Rectal smooth muscle tissue (tissue), 1 donor: ENCODE data around the gene HABP2.

ENCODE experiments used
- H3K27ac ChIP-seq: one replicate; pipeline ENCODE4 v1.7.0; 2013; ENCODE audit warnings: low read depth, low read length, inconsistent platforms
- H3K27me3 ChIP-seq: one replicate; pipeline ENCODE4 v1.7.0; 2013; ENCODE audit warnings: low read length; ENCODE audit not compliant: control insufficient read depth, insufficient read depth
- H3K36me3 ChIP-seq: one replicate; pipeline ENCODE4 v1.7.0; 2013; ENCODE audit warnings: low read length; ENCODE audit not compliant: control insufficient read depth, insufficient read depth
- H3K4me1 ChIP-seq: one replicate; pipeline ENCODE4 v1.7.0; 2013; ENCODE audit warnings: low read length; ENCODE audit not compliant: control insufficient read depth, insufficient read depth
- H3K4me3 ChIP-seq: one replicate; pipeline ENCODE4 v1.7.0; 2013; ENCODE audit warnings: low read length
- H3K9ac ChIP-seq: one replicate; pipeline ENCODE4 v1.7.0; 2013; ENCODE audit warnings: low read length

Gene HABP2

DNA sequence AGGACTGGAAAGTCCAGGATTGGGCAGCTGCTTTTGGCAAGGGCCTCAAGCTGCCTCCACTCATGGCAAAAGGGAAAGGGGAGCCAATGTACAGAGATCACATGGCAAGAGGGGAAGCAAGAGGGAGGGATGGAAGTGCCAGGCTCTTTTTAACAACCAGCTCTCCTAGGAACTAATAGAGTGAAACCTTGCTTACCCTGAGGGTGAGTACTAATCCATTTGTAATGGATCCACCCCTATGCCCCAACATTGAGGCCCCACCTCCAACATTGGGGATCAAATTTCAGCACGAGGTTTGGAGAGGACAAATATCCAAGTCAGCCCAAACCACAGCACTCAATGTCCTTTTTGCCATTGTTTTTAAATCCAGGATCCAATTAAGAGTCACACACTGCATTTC lies 12.5 kb downstream of the HABP2 start:
- Histone ChIP-seq H3K4me1 (no peaks in the 10 kb centered on the region), H3K27me3 (no peaks in the 10 kb centered on the region), H3K4me3 (no peak overlapping the region), H3K9ac (no peak overlapping the region), H3K36me3 (no peaks in the 10 kb centered on the region), H3K27ac (no peak overlapping the region)

GRCh38 chr10:113566888-113567287 lies 14.0 kb downstream of the HABP2 start:
- Histone ChIP-seq H3K27ac (no peak overlapping the region), H3K4me3 (no peak overlapping the region), H3K36me3 (no peaks in the 10 kb centered on the region), H3K27me3 (no peaks in the 10 kb centered on the region), H3K4me1 (no peaks in the 10 kb centered on the region), H3K9ac (no peak overlapping the region)

- Histone ChIP-seq H3K27ac (no peak overlapping the region), H3K27me3 (no peaks in the 10 kb centered on the region), H3K36me3 (no peaks in the 10 kb centered on the region), H3K9ac (no peak overlapping the region), H3K4me3 (no peak overlapping the region), H3K4me1 (no peaks in the 10 kb centered on the region)
These were observed 16.7 kb downstream of the HABP2 start for GRCh38 chr10:113569576-113569975.

- H3K4me1 ChIP-seq: no peaks in the 10 kb centered on the region
- H3K36me3 ChIP-seq: no peaks in the 10 kb centered on the region
- no peak overlapping the region for H3K9ac ChIP-seq
- no peak overlapping the region for H3K4me3 ChIP-seq
- no peaks in the 10 kb centered on the region for H3K27me3 ChIP-seq
- H3K27ac ChIP-seq: no peak overlapping the region
These were observed 19.9 kb downstream of the HABP2 start for GRCh38 chr10:113572520-113573290.

DNA sequence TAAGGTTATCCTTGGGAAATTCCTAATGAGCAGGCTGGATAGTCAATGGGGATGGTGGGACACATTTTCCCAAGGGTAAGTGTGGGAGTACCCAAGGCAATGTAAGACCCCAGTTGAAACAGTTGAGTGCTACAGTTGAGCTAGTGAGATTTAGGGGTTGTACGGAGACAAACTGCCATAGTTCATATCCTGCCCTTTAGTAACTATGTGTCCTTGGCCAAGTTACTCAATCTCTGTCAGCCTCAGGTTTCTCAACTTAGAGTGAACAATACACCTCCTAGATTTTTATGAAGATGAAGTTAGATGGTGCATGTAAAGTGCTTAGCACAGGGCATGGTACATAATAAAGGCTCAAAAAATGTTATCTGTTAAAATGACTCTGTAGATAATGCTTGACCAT lies 20.5 kb downstream of the HABP2 start:
- Histone ChIP-seq H3K9ac (no peak overlapping the region), H3K27ac (no peak overlapping the region), H3K36me3 (no peaks in the 10 kb centered on the region)

DNA sequence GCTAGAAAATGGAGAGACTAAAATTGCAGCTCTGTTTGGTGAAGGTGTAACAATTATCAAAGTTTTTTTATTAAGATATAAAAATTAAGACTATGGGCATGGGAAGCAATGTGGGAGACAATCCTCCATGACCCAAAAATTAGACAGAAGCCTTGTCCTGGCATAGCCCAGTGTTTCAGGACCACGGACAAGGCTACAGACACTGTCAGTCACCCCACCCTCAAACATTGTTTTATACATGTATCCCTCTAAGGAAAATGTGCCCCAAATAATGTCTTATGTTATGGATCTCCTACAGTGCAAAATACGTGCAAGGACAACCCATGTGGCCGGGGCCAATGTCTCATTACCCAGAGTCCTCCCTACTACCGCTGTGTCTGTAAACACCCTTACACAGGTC lies 24.0 kb downstream of the HABP2 start:
- Histone ChIP-seq H3K4me1 (no peaks in the 10 kb centered on the region), H3K36me3 (no peaks in the 10 kb centered on the region)

More for the DNA sequence above, 20.5 kb downstream of the HABP2 start:
- H3K4me1 ChIP-seq: no peaks in the 10 kb centered on the region
- no peaks in the 10 kb centered on the region for H3K27me3 ChIP-seq
- H3K4me3 ChIP-seq: no peak overlapping the region

DNA sequence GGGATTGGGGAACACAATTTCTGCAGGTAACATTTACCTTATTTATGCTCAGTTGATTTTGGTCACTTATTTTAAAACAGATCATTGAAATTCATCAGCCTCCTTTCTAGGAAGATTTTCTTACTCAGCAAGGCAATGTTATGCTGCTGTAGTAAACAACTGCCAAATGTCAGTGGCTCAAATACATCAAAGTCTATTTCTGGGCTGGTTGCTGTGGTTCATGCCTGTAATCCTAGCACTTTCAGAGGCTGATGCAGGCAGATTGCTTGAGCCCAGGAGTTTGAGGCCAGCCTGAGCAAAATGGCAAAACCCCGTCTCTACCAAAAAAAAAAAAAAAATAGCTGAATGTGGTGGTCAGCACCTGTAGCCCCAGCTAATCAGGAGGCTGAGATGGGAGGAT lies 25.9 kb downstream of the HABP2 start:
- no peaks in the 10 kb centered on the region for H3K36me3 ChIP-seq
- H3K9ac ChIP-seq: no peak overlapping the region
- no peaks in the 10 kb centered on the region for H3K4me1 ChIP-seq
- no peak overlapping the region for H3K4me3 ChIP-seq
- H3K27ac ChIP-seq: no peak overlapping the region
- no peaks in the 10 kb centered on the region for H3K27me3 ChIP-seq

More for the DNA sequence above, 24.0 kb downstream of the HABP2 start:
- Histone ChIP-seq H3K9ac (no peak overlapping the region), H3K27ac (no peak overlapping the region), H3K4me3 (no peak overlapping the region), H3K27me3 (no peaks in the 10 kb centered on the region)

GRCh38 chr10:113581092-113581491 lies 28.2 kb downstream of the HABP2 start:
- no peaks in the 10 kb centered on the region for H3K4me1 ChIP-seq
- no peaks in the 10 kb centered on the region for H3K27me3 ChIP-seq
- no peak overlapping the region for H3K4me3 ChIP-seq
- no peaks in the 10 kb centered on the region for H3K36me3 ChIP-seq
- no peak overlapping the region for H3K9ac ChIP-seq
- H3K27ac ChIP-seq: no peak overlapping the region

GRCh38 chr10:113583571-113583970 lies 30.7 kb downstream of the HABP2 start:
- Histone ChIP-seq H3K36me3 (no peaks in the 10 kb centered on the region), H3K27me3 (no peaks in the 10 kb centered on the region), H3K4me1 (no peaks in the 10 kb centered on the region), H3K9ac (no peak overlapping the region), H3K4me3 (no peak overlapping the region), H3K27ac (no peak overlapping the region)

GRCh38 chr10:113585949-113586348 lies 33.1 kb downstream of the HABP2 start:
- H3K27ac ChIP-seq: no peak overlapping the region
- H3K27me3 ChIP-seq: no peaks in the 10 kb centered on the region
- H3K9ac ChIP-seq: no peak overlapping the region
- no peak overlapping the region for H3K4me3 ChIP-seq
- H3K36me3 ChIP-seq: no peaks in the 10 kb centered on the region
- no peaks in the 10 kb centered on the region for H3K4me1 ChIP-seq

- Histone ChIP-seq H3K27me3 (no peaks in the 10 kb centered on the region), H3K9ac (no peak overlapping the region), H3K36me3 (no peaks in the 10 kb centered on the region), H3K4me1 (no peaks in the 10 kb centered on the region), H3K4me3 (no peak overlapping the region), H3K27ac (no peak overlapping the region)
These were observed 36.4 kb downstream of the HABP2 start for GRCh38 chr10:113589201-113589770.

DNA sequence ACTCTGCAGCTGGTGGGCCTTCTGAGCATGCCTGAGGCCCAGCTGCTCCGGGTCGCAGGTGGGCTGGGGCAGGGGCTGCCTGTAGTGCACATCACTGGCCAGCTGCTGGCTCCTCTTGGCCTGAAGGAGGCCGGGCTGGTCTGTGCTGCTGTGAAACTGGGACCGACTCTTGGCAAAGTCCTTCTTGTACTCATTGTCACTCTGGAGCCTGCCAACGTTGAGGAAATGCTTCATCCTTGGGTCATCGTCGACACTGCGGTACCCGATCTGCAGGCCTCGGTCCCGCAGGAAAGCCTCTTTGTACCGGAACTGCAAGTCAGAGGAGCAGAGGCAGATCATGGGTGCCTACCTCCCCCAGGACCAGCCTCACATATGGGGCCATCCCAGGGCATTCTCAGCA lies 37.7 kb downstream of the HABP2 start:
- Histone ChIP-seq H3K27ac (no peak overlapping the region), H3K4me1 (no peaks in the 10 kb centered on the region), H3K36me3 (no peaks in the 10 kb centered on the region), H3K27me3 (peaks cover 3% of the 10 kb centered on the region), H3K9ac (no peak overlapping the region), H3K4me3 (no peak overlapping the region)

DNA sequence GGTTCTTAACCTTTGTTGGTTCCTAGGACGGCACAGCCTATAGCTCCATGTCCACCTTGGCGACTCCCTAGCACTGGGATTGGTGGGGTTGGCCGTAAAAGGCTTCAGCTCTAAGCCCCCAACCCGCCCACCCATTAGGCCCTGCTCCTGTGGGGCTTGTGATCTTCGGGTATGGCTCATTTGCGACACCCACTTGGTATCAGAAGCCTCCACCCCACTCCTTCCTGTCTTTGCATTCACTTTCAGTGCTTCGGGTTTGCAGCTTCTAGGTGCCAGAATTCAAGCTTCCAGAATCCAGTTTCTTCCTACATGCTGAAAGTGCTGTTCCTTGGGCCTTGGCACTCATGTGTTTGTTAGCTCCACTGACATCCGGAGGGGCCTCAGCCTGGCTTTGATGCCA lies 39.5 kb downstream of the HABP2 start:
- Histone ChIP-seq H3K27ac (no peak overlapping the region), H3K9ac (no peak overlapping the region), H3K27me3 (peaks cover 3% of the 10 kb centered on the region), H3K4me3 (no peak overlapping the region), H3K36me3 (no peaks in the 10 kb centered on the region), H3K4me1 (no peaks in the 10 kb centered on the region)
